Astrocyte (in vitro differentiated cells and primary cell): ENCODE results near the gene CDC16.

Source experiments
- CTCF ChIP-seq: IDR thresholded peaks from 2 replicates; pipeline ENCODE4 v1.5.1; 2011; ENCODE audit warnings: low read depth, mild to moderate bottlenecking, inconsistent platforms, low read length, moderate library complexity; ENCODE audit not compliant: insufficient read depth
- EZH2 ChIP-seq: IDR thresholded peaks from 2 replicates; pipeline ENCODE4 v1.6.1; 2012; ENCODE audit warnings: mild to moderate bottlenecking, low read length, inconsistent platforms; ENCODE audit not compliant: insufficient read depth

GRCh38 chr13:114224201-114224600 is 10.5 kb upstream of the CDC16 start:
- TF ChIP-seq CTCF, result no peak
- no peak for TF ChIP-seq EZH2
